Activated CD4-positive, alpha-beta T cell treated with anti-CD3 and anti-CD28 coated beads for 4 hours (primary cell): ENCODE results near the gene FGFR2.
"Not testable (repeated sequence)": the region's sequence is repeated elsewhere in the genome, so short reads cannot be mapped to it uniquely, and the experiment has no call there.

Experiments used
- DNase-seq, 2 donors: peaks; one replicate each; pipeline ENCODE4 v3.0.0-alpha.2; 2020

The FGFR2 gene

GRCh38 chr10:121520526-121520925 lies 77.7 kb downstream of the FGFR2 start:
- not testable (repeated sequence) for DNase-seq

GRCh38 chr10:121519901-121520493 lies 78.2 kb downstream of the FGFR2 start:
- DNase-seq = no peak

DNA sequence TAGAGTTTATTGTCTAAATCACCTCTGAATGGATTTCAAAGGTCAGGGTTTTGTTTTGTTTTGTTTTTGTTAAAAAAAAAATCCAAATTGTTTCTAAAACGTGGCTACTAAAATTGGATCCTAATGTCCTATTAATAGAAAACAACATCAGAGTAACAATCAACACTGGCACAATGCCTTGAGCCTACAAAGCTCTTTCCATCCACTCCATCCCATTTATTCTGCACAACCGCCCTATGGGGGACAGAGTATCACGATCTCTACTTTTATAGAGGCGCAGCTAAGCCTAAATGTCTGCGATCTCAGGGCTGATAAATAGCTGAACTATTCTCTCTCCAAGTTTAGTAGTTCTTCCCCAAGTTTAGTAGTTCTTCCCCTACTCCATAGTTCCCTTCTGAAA lies 78.8 kb downstream of the FGFR2 start:
- no peak for DNase-seq

DNA sequence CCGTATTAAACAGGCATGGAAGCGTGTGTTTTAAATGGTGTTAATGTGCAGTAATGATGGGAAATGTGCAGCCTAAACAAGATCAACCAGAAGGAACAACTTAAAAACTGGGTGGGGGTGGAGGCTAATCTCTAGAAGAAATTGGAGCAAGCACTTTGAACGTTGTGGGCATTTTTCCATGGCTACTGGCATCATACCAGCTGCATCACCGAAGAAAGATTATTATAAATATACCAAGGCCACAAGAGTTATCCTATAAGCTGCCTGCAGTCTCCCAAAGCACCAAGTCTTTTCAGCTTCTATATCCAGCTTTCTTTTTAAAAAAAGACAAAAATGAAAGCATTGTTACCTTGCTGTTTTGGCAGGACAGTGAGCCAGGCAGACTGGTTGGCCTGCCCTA lies 79.9 kb downstream of the FGFR2 start:
- no peak for DNase-seq

DNA sequence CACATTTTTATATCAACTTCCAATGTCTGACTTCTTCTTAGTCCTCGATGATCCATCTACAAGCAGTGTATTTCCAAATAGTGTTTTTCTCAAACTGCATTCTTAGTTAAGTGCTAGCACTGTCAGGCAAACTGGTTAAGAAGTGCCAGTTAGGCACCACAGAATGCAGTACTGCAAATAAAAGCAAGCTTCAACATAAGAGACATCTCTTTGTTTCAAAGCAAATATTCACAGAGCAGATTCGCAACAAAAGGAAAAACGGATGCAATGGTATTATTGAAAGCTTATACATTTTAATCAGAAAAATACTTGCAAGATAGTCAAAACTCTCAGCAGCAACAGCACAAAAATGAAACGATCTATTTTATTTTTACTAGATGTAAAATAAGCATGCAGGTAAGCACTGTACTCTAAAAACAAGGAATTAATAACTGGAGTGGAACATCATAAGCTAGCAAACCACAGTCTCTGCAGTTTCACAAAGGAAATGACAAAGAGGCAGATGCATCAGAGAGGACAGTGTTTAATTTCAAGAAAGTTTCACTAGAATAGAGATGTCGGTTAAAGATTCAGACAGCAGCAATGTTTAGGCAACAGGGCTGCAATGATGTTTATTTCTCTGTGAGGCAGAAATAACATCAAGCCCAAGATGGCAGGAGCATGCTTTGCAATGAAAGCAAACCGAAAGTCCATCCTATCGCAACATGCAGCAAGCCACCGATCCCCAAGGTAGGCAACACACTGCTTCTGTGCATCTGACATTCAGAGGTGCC lies 82.0 kb downstream of the FGFR2 start:
- no peak for DNase-seq

GRCh38 chr10:121514141-121514865 lies 83.9 kb downstream of the FGFR2 start:
- no peak for DNase-seq

DNA sequence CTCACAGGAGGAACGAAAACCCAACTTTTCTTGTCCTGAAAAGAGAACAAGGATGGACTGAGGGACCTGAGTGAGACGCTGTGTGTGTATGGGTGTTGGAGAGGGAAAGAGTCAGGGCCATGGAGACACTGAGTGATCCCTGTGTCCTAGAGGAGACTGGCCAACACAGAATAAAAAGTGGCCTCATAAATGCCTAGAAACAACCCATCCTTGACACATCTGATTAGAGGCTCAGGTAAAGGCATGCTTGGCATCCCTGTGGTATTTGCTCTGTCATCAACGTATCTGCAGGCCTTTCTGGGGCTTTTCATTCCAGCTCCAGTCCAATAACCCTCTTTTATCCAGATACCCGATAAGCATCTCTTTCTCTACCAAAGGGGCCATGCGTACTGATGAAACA lies 86.3 kb downstream of the FGFR2 start:
- no peak for DNase-seq

- no peak for DNase-seq
Observed at GRCh38 chr10:121511460-121511859, 86.8 kb downstream of the FGFR2 start.

DNA sequence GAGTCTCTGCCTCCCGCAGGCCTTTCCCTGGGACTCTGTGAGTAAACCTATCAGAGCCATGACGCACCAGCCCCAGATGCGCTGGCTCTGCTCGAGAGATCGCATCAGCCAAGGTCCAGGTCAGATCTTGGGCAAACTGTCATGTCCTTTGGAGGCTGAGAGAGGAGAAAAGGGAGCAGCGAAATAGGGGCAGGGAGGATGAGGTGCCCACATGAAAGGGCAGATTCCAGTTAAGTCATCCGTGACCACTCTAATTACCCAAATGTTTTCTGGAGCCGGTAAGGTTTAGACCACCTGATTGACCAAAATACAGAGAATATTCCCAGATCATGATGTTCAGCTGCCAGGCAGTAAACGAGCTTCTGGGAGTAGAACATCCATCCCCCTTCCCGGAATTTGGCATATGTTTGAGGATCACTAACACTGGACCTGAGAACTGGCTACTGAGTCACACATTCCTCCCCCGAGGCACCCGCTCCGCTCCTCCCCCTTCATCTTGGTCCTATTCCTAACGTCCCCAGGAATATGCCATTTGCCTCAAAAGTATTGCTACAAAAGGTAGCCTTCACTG lies 88.0 kb downstream of the FGFR2 start:
- DNase-seq = no peak

GRCh38 chr10:121509796-121510195 lies 88.4 kb downstream of the FGFR2 start:
- DNase-seq = no peak

DNA sequence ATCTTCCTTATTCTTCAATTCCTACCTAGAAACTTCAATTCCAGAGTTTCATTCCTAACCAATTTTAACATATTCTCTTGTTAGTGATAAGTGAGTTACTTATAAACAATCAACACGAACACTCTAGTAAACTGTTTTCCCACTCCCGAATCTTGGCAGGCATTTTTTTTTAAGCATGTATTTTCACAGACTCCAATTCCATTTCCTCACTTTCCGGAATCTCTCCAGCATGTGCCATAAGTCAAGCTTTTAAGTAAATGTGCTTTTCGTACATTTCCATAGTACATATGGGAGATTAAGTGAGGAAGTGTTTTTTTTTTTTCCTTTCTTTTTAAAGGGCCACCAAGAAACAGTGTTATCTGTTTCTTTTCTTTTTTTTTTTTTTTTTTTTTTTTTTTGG lies 89.1 kb downstream of the FGFR2 start:
- no peak for DNase-seq

- no peak for DNase-seq
Observed at GRCh38 chr10:121503587-121504051, 94.6 kb downstream of the FGFR2 start.

- no peak for DNase-seq
Observed at GRCh38 chr10:121501796-121502195, 96.4 kb downstream of the FGFR2 start.

- DNase-seq = no peak
Observed at GRCh38 chr10:121500701-121501332, 97.4 kb downstream of the FGFR2 start.

- DNase-seq = no peak
Observed at GRCh38 chr10:121497513-121498470, 100.5 kb downstream of the FGFR2 start.

DNA sequence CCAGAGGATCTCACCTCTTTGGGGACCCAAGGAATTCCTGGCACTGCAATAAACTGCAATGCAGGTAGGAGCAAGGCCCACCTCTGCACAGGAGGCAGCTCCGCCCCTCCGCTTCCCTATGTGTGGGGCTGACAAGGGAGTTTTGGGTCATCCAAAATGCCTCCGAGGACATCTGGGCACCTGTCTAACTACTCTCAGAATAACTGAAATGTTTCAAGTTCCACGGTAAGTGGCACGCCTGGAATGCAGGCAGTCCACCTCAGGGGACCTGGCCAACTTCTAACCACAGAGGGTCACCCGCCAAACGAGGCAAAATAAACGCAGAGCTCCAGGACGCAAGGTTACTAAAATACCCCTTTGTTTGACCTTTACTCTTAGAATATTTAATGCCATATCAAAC lies 102.5 kb downstream of the FGFR2 start:
- no peak for DNase-seq

- DNase-seq = no peak
Observed at GRCh38 chr10:121494296-121494695, 103.9 kb downstream of the FGFR2 start.

DNA sequence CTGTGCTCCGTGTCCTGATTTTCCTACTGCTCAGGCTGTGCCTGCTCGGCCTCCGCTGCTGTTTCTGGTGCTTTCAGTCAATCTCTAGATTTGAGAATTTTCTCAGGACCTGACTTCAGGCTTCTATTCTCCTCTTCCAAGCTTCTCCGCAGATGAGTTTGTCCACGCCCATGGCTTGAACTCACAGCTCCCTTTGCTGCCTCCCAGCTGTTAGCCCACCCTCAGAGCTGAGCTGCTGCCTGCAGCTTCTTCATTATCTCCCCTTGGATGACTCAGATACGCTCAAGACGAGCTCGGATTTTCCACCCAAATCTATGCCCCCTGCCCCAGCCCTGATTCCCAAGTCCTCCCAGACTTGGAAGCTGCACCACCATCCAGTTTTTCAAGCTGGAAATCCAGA lies 104.7 kb downstream of the FGFR2 start:
- no peak for DNase-seq

GRCh38 chr10:121490871-121491519 lies 107.2 kb downstream of the FGFR2 start:
- DNase-seq = no peak

- no peak for DNase-seq
Observed at GRCh38 chr10:121485436-121486139, 112.7 kb downstream of the FGFR2 start.

DNA sequence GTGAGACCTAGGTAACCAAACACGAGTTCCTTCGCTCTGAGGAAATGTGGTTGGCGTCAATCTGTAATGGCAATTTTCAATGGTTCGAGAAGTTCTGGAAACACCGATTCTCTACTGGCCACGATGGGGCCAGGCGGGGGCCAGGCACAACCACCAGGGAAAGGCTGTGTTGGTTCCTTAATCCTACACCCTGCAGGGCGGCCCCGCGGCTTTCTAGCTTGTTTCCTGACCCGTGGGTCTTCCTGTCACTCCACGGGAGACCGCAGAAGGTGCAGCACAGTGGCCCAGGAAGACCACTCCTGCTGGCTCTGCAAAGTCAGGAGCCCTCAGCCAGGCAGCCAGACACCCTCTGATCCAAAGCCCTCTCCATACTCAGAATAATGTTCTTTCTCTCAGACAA lies 113.4 kb downstream of the FGFR2 start:
- DNase-seq = no peak
